HEK293T (cell line): ENCODE results near the gene MRM2.

Experiments used
- L3MBTL2 ChIP-seq: fragments of 450-650 bp; conservative IDR thresholded peaks from 2 replicates; pipeline ENCODE4 v1.6.1; 2016; ENCODE audit warnings: mild to moderate bottlenecking
- PKNOX1 ChIP-seq: fragments of 450-650 bp; IDR thresholded peaks from 2 replicates; pipeline ENCODE4 v1.6.1; 2016

GRCh38 chr7:2230882-2231281 lies 11.1 kb downstream of the MRM2 start:
- TF ChIP-seq PKNOX1 (no peak), L3MBTL2 (no peak)
